ENCODE results near the gene GAL. TPM values are rescaled to one million over a fixed set of nuclear protein-coding genes. Genes with fewer than 3 reads are reported as not detected.

Gene GAL
- total and polyA plus RNA-seq, 2 of the 8 experiments (the other 6 are each of a cell fraction or from before 2014, with no cell fraction given), result 81.8 to 233 TPM

DNA sequence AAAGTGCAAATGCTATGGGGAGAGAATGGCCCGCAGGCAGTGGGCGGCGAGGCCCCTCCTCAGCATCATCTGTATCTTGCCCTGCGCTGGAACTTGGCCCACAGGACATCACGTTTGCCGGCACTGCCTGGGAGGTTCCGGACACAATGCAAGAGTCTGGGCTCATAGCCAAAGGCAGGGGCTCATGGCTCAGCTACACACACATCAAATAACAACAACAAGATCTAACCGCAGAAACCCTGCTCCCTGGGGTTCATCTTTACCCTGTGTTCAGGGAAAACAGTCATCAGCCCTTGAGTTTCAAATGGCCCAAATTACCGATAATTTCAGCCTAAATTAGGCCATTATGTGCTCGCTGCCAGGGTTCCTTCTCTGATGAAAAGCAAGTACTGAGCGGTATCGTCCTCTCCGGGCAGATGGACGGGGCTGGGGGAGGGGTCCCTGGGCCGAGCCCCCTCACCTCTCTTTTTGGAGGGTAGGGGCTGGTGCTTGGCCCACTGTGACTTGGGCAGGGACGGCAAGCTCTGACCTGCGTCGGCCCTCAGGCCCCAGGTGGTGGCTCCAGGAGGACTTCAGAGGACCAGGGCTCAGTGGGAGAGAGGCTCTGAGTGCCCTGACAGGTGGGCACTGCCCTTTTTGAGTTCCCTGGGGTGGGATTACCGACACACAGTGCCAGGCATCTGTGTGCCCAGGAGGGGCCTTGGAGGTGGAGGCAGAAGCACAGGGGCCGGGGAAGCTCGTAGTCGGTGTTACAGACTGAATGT lies 25.0 kb upstream of the GAL start (continued):
- TF ChIP-seq, protein P1, sequence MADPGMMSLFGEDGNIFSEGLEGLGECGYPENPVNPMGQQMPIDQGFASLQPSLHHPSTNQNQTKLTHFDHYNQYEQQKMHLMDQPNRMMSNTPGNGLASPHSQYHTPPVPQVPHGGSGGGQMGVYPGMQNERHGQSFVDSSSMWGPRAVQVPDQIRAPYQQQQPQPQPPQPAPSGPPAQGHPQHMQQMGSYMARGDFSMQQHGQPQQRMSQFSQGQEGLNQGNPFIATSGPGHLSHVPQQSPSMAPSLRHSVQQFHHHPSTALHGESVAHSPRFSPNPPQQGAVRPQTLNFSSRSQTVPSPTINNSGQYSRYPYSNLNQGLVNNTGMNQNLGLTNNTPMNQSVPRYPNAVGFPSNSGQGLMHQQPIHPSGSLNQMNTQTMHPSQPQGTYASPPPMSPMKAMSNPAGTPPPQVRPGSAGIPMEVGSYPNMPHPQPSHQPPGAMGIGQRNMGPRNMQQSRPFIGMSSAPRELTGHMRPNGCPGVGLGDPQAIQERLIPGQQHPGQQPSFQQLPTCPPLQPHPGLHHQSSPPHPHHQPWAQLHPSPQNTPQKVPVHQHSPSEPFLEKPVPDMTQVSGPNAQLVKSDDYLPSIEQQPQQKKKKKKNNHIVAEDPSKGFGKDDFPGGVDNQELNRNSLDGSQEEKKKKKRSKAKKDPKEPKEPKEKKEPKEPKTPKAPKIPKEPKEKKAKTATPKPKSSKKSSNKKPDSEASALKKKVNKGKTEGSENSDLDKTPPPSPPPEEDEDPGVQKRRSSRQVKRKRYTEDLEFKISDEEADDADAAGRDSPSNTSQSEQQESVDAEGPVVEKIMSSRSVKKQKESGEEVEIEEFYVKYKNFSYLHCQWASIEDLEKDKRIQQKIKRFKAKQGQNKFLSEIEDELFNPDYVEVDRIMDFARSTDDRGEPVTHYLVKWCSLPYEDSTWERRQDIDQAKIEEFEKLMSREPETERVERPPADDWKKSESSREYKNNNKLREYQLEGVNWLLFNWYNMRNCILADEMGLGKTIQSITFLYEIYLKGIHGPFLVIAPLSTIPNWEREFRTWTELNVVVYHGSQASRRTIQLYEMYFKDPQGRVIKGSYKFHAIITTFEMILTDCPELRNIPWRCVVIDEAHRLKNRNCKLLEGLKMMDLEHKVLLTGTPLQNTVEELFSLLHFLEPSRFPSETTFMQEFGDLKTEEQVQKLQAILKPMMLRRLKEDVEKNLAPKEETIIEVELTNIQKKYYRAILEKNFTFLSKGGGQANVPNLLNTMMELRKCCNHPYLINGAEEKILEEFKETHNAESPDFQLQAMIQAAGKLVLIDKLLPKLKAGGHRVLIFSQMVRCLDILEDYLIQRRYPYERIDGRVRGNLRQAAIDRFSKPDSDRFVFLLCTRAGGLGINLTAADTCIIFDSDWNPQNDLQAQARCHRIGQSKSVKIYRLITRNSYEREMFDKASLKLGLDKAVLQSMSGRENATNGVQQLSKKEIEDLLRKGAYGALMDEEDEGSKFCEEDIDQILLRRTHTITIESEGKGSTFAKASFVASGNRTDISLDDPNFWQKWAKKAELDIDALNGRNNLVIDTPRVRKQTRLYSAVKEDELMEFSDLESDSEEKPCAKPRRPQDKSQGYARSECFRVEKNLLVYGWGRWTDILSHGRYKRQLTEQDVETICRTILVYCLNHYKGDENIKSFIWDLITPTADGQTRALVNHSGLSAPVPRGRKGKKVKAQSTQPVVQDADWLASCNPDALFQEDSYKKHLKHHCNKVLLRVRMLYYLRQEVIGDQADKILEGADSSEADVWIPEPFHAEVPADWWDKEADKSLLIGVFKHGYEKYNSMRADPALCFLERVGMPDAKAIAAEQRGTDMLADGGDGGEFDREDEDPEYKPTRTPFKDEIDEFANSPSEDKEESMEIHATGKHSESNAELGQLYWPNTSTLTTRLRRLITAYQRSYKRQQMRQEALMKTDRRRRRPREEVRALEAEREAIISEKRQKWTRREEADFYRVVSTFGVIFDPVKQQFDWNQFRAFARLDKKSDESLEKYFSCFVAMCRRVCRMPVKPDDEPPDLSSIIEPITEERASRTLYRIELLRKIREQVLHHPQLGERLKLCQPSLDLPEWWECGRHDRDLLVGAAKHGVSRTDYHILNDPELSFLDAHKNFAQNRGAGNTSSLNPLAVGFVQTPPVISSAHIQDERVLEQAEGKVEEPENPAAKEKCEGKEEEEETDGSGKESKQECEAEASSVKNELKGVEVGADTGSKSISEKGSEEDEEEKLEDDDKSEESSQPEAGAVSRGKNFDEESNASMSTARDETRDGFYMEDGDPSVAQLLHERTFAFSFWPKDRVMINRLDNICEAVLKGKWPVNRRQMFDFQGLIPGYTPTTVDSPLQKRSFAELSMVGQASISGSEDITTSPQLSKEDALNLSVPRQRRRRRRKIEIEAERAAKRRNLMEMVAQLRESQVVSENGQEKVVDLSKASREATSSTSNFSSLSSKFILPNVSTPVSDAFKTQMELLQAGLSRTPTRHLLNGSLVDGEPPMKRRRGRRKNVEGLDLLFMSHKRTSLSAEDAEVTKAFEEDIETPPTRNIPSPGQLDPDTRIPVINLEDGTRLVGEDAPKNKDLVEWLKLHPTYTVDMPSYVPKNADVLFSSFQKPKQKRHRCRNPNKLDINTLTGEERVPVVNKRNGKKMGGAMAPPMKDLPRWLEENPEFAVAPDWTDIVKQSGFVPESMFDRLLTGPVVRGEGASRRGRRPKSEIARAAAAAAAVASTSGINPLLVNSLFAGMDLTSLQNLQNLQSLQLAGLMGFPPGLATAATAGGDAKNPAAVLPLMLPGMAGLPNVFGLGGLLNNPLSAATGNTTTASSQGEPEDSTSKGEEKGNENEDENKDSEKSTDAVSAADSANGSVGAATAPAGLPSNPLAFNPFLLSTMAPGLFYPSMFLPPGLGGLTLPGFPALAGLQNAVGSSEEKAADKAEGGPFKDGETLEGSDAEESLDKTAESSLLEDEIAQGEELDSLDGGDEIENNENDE (IDR thresholded peaks at IDR 0.05; ENCODE audit: insufficient replicate concordance, low read length), result no peak
- TF ChIP-seq CHD2 (IDR thresholded peaks at IDR 0.05; ENCODE audit: low read length) (no peak), SIN3A (conservative IDR thresholded peaks at IDR 0.05 in 1 of 2, IDR thresholded peaks at IDR 0.05 in 1 of 2; ENCODE audit: low read depth in 1 of 2, low read length in 2 of 2) (no peak), POLR2A (IDR thresholded peaks at IDR 0.05; ENCODE audit: control extremely low read depth in 1 of 2, low read depth in 2 of 2, low read length in 2 of 2) (no peak), CBX5 (IDR thresholded peaks at IDR 0.05; ENCODE audit: low read depth, low read length) (no peak)
